Right atrium auricular region (tissue), 2 donors: Measurements from ENCODE around the gene PCSK6. TPM values are rescaled to one million over a fixed set of nuclear protein-coding genes. Genes with fewer than 3 reads are reported as not detected.

Source experiments
- DNase-seq: peaks from one replicate; pipeline ENCODE4 v3.0.0-alpha.2; 2019; ENCODE audit warnings: low spot score
- H3K27ac ChIP-seq, 2 donors: fragments of 200-600 bp; sonication (generic); 1 replicate in 1 of 2; 2 replicates in 1 of 2; pipeline ENCODE4 v1.5.1; 2016 to 2019
- H3K27me3 ChIP-seq, 2 donors: fragments of 200-600 bp; sonication (generic); one replicate each; pipeline versions ENCODE4 v1.5.1 to v1.6.0; 2017 to 2019
- H3K36me3 ChIP-seq: fragments of 200-600 bp; sonication (generic); one replicate; pipeline ENCODE4 v1.5.1; 2016
- H3K4me1 ChIP-seq, 2 donors: fragments of 200-600 bp; sonication (generic); one replicate each; pipeline versions ENCODE4 v1.5.1 to v1.6.0; 2017 to 2019
- H3K4me3 ChIP-seq, 2 donors: fragments of 200-600 bp; sonication (generic); 1 replicate in 1 of 2; 2 replicates in 1 of 2; pipeline ENCODE4 v1.5.1; 2017 to 2019; ENCODE audit warnings: mild to moderate bottlenecking in 1 of 2, moderate library complexity in 1 of 2
- H3K9me3 ChIP-seq, 2 donors: fragments of 200-600 bp; sonication (generic); one replicate each; pipeline ENCODE4 v1.5.1; 2019
- CTCF ChIP-seq, 2 donors: fragments of 200-600 bp; sonication (generic); IDR thresholded peaks; one replicate each; pipeline ENCODE4 v1.5.1; 2019; ENCODE audit warnings: antibody characterized with exemption in 2 of 2
- total RNA-seq, 2 donors: library from RNA; depleted of rRNA; stranded (reverse); fragments of >200 nt; gene quantifications; one replicate each; pipeline ENCODE4 v1.1.0, GENCODE V29; 2016

PCSK6 gene
- total RNA-seq, 2 donors from 2014 or later = 14.4 to 19.9 TPM

- Histone ChIP-seq H3K27ac (no peak overlapping the region), H3K4me1 (peaks cover 0 to 14% of the 10 kb centered on the region in 2 donors), H3K27me3 (no peaks in the 10 kb centered on the region), H3K9me3 (no peaks in the 10 kb centered on the region), H3K4me3 (no peak overlapping the region), H3K36me3 (no peaks in the 10 kb centered on the region)
- no peak for TF ChIP-seq CTCF (IDR thresholded peaks at IDR 0.05)
- DNase-seq = no peak
Observed at GRCh38 chr15:101354891-101355623, 134.4 kb downstream of the PCSK6 start.

- Histone ChIP-seq H3K4me1 (peaks cover 0 to 12% of the 10 kb centered on the region in 2 donors), H3K27me3 (no peaks in the 10 kb centered on the region), H3K36me3 (no peaks in the 10 kb centered on the region), H3K9me3 (no peaks in the 10 kb centered on the region), H3K4me3 (no peak overlapping the region), H3K27ac (no peak overlapping the region)
- no peak for TF ChIP-seq CTCF (IDR thresholded peaks at IDR 0.05)
- no peak for DNase-seq
Observed at GRCh38 chr15:101353240-101353639, 136.3 kb downstream of the PCSK6 start.

GRCh38 chr15:101351736-101352135 lies 137.8 kb downstream of the PCSK6 start:
- no peak for TF ChIP-seq CTCF (IDR thresholded peaks at IDR 0.05)
- Histone ChIP-seq H3K4me3 (no peak overlapping the region), H3K27ac (no peak overlapping the region), H3K9me3 (no peaks in the 10 kb centered on the region), H3K4me1 (peaks cover 0 to 17% of the 10 kb centered on the region in 2 donors), H3K36me3 (no peaks in the 10 kb centered on the region), H3K27me3 (no peaks in the 10 kb centered on the region)
- no peak for DNase-seq

GRCh38 chr15:101349047-101349951 lies 140.2 kb downstream of the PCSK6 start:
- Histone ChIP-seq H3K4me3 (no peak overlapping the region), H3K4me1 (peaks cover 0 to 17% of the 10 kb centered on the region in 2 donors), H3K27me3 (no peaks in the 10 kb centered on the region), H3K9me3 (no peaks in the 10 kb centered on the region), H3K36me3 (no peaks in the 10 kb centered on the region), H3K27ac (no peak overlapping the region)
- no peak for TF ChIP-seq CTCF (IDR thresholded peaks at IDR 0.05)
- DNase-seq = no peak

GRCh38 chr15:101348643-101349042 lies 140.9 kb downstream of the PCSK6 start:
- H3K36me3 ChIP-seq = no peaks in the 10 kb centered on the region
- H3K9me3 ChIP-seq = no peaks in the 10 kb centered on the region
- H3K4me1 ChIP-seq = peaks cover 0 to 15% of the 10 kb centered on the region in 2 donors
- no peak for TF ChIP-seq CTCF (IDR thresholded peaks at IDR 0.05)
- H3K4me3 ChIP-seq = no peak overlapping the region
- no peak overlapping the region for H3K27ac ChIP-seq
- no peak for DNase-seq
- H3K27me3 ChIP-seq = no peaks in the 10 kb centered on the region
